Measurements from ENCODE around the gene UBAC2.

Gene UBAC2

GRCh38 chr13:99339230-99339721 lies 138.6 kb downstream of the UBAC2 start:
- no peak for DNase-seq (ENCODE audit: low spot score)

- DNase-seq (ENCODE audit: low spot score) = no peak
Observed at GRCh38 chr13:99339736-99340397, 139.2 kb downstream of the UBAC2 start.

GRCh38 chr13:99340638-99341037 lies 140.0 kb downstream of the UBAC2 start:
- no peak for DNase-seq (ENCODE audit: low spot score)

- DNase-seq (ENCODE audit: low spot score) = no peak
Observed at GRCh38 chr13:99341969-99342722, 141.5 kb downstream of the UBAC2 start.

GRCh38 chr13:99342723-99343315 lies 142.2 kb downstream of the UBAC2 start:
- no peak for DNase-seq (ENCODE audit: low spot score)

DNA sequence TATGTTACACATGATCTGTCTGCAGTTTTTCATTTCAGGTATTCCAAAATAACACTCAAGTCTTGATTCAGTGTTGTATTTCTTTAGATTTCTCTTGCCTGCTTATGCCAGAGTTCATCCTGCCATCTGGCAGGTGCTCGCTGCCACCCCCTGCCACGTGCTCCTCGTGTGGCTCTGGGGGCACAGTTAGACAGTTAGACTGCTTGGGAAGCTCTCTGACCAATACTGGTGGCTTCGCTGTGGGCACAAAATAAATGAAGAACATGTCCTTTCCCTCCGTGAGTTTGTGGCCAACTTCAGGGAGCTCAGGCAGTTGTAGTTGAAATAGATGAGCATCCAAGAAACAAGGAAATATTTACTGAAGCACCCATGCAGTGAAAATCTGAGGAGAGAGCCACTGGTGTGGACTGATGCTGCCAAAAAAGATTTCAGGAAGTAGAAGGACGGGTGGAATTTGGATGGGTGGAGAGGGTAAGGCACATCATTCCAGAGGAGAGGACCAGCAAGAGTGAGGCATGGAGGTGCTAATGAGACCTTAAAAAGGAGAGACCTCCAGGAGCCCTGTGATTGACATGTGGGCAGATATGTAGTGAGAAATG lies 144.1 kb downstream of the UBAC2 start:
- no peak for DNase-seq (ENCODE audit: low spot score)

GRCh38 chr13:99345345-99345744 lies 144.7 kb downstream of the UBAC2 start:
- no peak for DNase-seq (ENCODE audit: low spot score)

- no peak for DNase-seq (ENCODE audit: low spot score)
Observed at GRCh38 chr13:99346335-99347042, 145.8 kb downstream of the UBAC2 start.

- no peak for DNase-seq (ENCODE audit: low spot score)
Observed at GRCh38 chr13:99347335-99347878, 146.8 kb downstream of the UBAC2 start.

GRCh38 chr13:99347911-99348451 lies 147.3 kb downstream of the UBAC2 start:
- DNase-seq (ENCODE audit: low spot score) = no peak

DNA sequence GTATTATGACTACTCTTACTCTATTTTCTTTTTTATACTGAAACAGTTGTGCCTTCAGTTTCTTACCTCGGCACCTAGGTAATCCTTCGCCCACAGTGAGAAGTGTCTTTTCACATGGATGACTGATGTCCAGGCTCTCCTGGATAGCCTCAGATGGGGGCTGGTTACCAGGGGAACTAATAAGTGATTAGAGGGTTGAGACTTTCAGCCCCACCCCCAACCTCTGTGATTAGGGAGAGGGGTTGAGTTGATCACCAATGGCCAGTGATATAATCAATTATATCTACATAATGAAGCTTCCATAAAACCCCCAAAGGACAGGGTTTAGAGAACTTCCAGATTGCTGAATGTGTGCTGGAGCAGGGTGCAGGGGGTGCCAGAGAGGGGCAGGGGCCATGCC lies 149.5 kb downstream of the UBAC2 start:
- DNase-seq (ENCODE audit: low spot score) = no peak

- no peak for DNase-seq (ENCODE audit: low spot score)
Observed at GRCh38 chr13:99351772-99352171, 151.1 kb downstream of the UBAC2 start.

GRCh38 chr13:99352351-99353245 lies 151.9 kb downstream of the UBAC2 start:
- DNase-seq (ENCODE audit: low spot score) = no peak

- no peak for DNase-seq (ENCODE audit: low spot score)
Observed at GRCh38 chr13:99353246-99353600, 152.6 kb downstream of the UBAC2 start.

DNA sequence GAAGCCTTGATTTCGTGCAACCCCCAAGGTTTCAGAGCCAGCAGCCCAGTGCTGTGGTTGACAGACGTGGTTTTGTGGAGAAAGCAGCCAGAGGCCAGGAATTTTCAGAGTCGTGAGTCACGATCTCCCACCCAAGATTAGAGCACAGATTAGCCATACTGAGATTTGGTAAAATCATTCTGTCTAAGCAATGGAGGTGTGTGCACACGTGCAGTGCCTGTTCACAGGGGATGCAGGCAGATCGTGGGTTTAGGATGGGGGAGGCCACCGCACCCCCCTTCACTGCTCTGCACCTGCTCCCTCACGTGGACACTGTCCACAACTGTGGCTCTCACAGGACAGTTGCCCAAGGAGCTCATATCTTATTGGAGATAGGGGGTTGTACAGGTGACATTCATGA lies 153.2 kb downstream of the UBAC2 start:
- DNase-seq (ENCODE audit: low spot score) = no peak

GRCh38 chr13:99354371-99354951 lies 153.8 kb downstream of the UBAC2 start:
- no peak for DNase-seq (ENCODE audit: low spot score)

DNA sequence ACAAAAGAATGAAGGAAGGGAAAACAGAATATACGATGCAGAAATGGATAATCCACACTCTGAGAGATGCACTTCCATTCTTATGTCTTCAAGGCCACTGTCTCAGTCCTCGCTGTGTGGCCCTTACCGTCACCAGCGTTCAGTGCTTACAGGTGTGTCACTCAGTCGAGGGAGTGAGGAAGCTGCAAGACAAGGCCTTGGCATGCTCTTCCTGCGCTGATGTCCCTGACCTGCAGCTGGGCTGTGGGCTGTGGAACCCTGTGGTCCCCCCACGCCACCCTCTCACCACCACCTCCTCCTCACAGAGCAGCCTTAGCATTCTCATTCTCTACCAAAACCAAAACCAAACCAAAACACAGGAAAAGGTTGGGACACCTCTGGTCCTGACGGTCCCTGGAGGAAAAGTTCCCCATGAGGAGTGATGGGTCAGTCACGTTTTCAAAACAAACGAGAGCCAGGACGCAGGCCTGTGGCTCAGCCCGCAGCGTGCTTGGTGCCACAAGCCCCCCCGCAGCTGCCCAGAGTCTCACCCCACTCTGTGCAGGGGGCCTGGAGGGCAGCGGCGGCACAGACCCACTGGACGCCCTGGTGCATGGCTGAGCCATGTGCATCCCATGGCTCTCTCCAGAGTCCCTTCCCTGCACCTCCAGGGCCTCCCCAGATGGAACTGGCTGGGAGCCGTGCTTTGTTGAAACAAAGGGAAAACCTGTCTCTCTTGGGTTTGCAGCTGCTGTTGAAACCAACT lies 154.8 kb downstream of the UBAC2 start:
- no peak for DNase-seq (ENCODE audit: low spot score)

- no peak for DNase-seq (ENCODE audit: low spot score)
Observed at GRCh38 chr13:99356012-99356261, 155.3 kb downstream of the UBAC2 start.

- DNase-seq (ENCODE audit: low spot score) = no peak
Observed at GRCh38 chr13:99356262-99357091, 155.8 kb downstream of the UBAC2 start.
